Neural cell (in vitro differentiated cells): ENCODE results near the gene AFF1. TPM values are rescaled to one million over a fixed set of nuclear protein-coding genes. Genes with fewer than 3 reads are reported as not detected.

Source experiments
- H2AFZ ChIP-seq: fragments of 200-600, 300-800 bp; sonication (generic), shearing (Covaris generic); 2 replicates; pipeline ENCODE4 v1.6.0; 2014; ENCODE audit warnings: low read depth, mild to moderate bottlenecking, antibody characterized with exemption, low read length, moderate library complexity
- H3F3A ChIP-seq: fragments of 200-600 bp; shearing (Covaris generic); 2 replicates; pipeline ENCODE4 v1.6.1; 2016; ENCODE audit warnings: mild to moderate bottlenecking, moderate library complexity, mixed read lengths, antibody characterized with exemption, low read length; ENCODE audit not compliant: insufficient read depth, poor library complexity, severe bottlenecking
- H3K27ac ChIP-seq: fragments of 200-600, 300-800 bp; sonication (generic), shearing (Covaris generic); 2 replicates; pipeline ENCODE4 v1.5.1; 2014; ENCODE audit warnings: mild to moderate bottlenecking, low read length, moderate library complexity
- H3K27me3 ChIP-seq: fragments of 300-800, 200-600 bp; sonication (generic), shearing (Covaris generic); 2 replicates; pipeline ENCODE4 v1.6.0; 2014; ENCODE audit warnings: mild to moderate bottlenecking, low read depth, low read length, moderate library complexity; ENCODE audit not compliant: insufficient read depth
- H3K36me3 ChIP-seq: fragments of 300-800, 200-600 bp; sonication (generic), shearing (Covaris generic); 2 replicates; pipeline ENCODE4 v1.5.1; 2014; ENCODE audit warnings: mild to moderate bottlenecking, antibody characterized with exemption, low read length, moderate library complexity; ENCODE audit not compliant: insufficient read depth
- H3K4me2 ChIP-seq: fragments of 300-800, 200-600 bp; sonication (generic), shearing (Covaris generic); 2 replicates; pipeline ENCODE4 v1.6.0; 2014; ENCODE audit warnings: mild to moderate bottlenecking, low read length
- H3K4me3 ChIP-seq: fragments of 300-800, 200-600 bp; sonication (generic), shearing (Covaris generic); 2 replicates; pipeline ENCODE4 v1.5.1; 2014; ENCODE audit warnings: mild to moderate bottlenecking, low read length, moderate library complexity
- H3K79me2 ChIP-seq: fragments of 200-600 bp; shearing (Covaris generic); replicated peaks from 2 replicates; pipeline ENCODE4 v1.6.0; 2014; ENCODE audit warnings: mild to moderate bottlenecking, low read length, moderate library complexity; ENCODE audit not compliant: insufficient read depth
- H3K9ac ChIP-seq: fragments of 300-800, 200-600 bp; sonication (generic), shearing (Covaris generic); 2 replicates; pipeline ENCODE4 v1.6.1; 2016; ENCODE audit warnings: mild to moderate bottlenecking, low read length, mixed read lengths
- H3K9me2 ChIP-seq: fragments of 200-600 bp; shearing (Covaris generic); 2 replicates; pipeline ENCODE4 v1.6.1; 2016; ENCODE audit warnings: mild to moderate bottlenecking, low read length, mixed read lengths; ENCODE audit not compliant: insufficient read depth
- H3K9me3 ChIP-seq: fragments of 200-600, 300-800 bp; sonication (generic), shearing (Covaris generic); 2 replicates; pipeline ENCODE4 v1.6.1; 2016; ENCODE audit warnings: mild to moderate bottlenecking, mixed run types, low read length, moderate library complexity, mixed read lengths
- H4K20me1 ChIP-seq: fragments of 200-600 bp; shearing (Covaris generic); 2 replicates; pipeline ENCODE4 v1.6.1; 2016; ENCODE audit warnings: mild to moderate bottlenecking, mixed run types; ENCODE audit not compliant: insufficient read depth
- EP300 ChIP-seq: fragments of 450-650 bp; conservative IDR thresholded peaks from 2 replicates; pipeline ENCODE4 v1.6.1; 2014; ENCODE audit warnings: antibody characterized with exemption, mild to moderate bottlenecking, moderate library complexity; ENCODE audit not compliant: poor library complexity, severe bottlenecking
- EZH2 ChIP-seq: fragments of 200-600, 300-800 bp; shearing (Covaris generic), sonication (generic); IDR thresholded peaks from 2 replicates; pipeline ENCODE4 v1.6.1; 2014; ENCODE audit warnings: antibody characterized with exemption, low read length, borderline replicate concordance, mild to moderate bottlenecking; ENCODE audit not compliant: insufficient read depth, poor library complexity, severe bottlenecking
- MXI1 ChIP-seq: fragments of 450-650 bp; conservative IDR thresholded peaks from 2 replicates; pipeline ENCODE4 v1.6.1; 2014; ENCODE audit warnings: antibody characterized with exemption, mild to moderate bottlenecking; ENCODE audit not compliant: poor library complexity, severe bottlenecking
- POLR2AphosphoS5 ChIP-seq: IDR thresholded peaks from 2 replicates; pipeline ENCODE4 v1.6.1; 2012
- RAD21 ChIP-seq: fragments of 450-650 bp; conservative IDR thresholded peaks from 2 replicates; pipeline ENCODE4 v1.6.1; 2014; ENCODE audit warnings: antibody characterized with exemption, mild to moderate bottlenecking, moderate library complexity
- SMC3 ChIP-seq: fragments of 450-650 bp; conservative IDR thresholded peaks from 2 replicates; pipeline ENCODE4 v1.6.1; 2014; ENCODE audit warnings: antibody characterized with exemption, mild to moderate bottlenecking, moderate library complexity; ENCODE audit not compliant: poor library complexity
- TAF1 ChIP-seq: IDR thresholded peaks from 2 replicates; pipeline ENCODE4 v1.6.1; 2012; ENCODE audit warnings: low read depth
- polyA plus RNA-seq: library from polyadenylated mRNA; depleted of rRNA; stranded (reverse); fragments of >200 nt; gene quantifications from 2 replicates; pipeline ENCODE4 v1.2.3, GENCODE V29; 2014
- TF ChIP-seq, protein P1 (sequence below): fragments of 450-650 bp; IDR thresholded peaks from 2 replicates; pipeline ENCODE4 v1.5.1; 2014; ENCODE audit warnings: antibody characterized with exemption, mild to moderate bottlenecking, moderate library complexity; ENCODE audit not compliant: poor library complexity, severe bottlenecking
- TF ChIP-seq, protein P2 (sequence below): IDR thresholded peaks from 2 replicates; pipeline ENCODE4 v1.6.1; 2012; ENCODE audit warnings: borderline replicate concordance

The AFF1 gene
- polyA plus RNA-seq, 1 donor from 2014 or later: 0.63 TPM

DNA sequence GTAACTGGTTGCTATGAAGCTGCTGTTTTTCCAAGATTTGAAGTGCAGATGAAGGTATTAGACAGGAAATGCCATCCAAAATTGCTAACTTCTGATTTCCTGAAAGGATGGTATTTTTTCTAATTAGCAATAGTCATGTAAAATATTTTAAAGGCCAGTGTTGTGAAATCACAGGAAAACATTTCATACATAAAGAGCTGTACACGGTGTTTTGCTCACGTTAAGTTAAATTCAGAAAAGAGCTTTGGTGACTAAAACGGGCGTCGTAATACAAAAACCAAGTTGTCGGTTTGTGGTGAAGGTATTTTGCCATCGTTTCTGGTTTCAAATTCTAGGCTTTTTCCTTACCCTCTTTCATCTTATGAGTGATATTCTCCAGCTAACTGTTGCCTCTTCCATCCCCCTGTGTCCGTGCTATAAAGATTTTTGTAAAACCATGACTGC, 39.8 kb downstream of the AFF1 start:
- Histone ChIP-seq H3F3A (no peaks in the 10 kb centered on the region), H3K4me3 (no peak overlapping the region), H3K79me2 (no peaks in the 10 kb centered on the region), H3K4me2 (no peak overlapping the region), H3K27ac (no peak overlapping the region), H3K9me2 (no peaks in the 10 kb centered on the region), H3K27me3 (no peaks in the 10 kb centered on the region), H3K9me3 (no peaks in the 10 kb centered on the region), H3K36me3 (no peaks in the 10 kb centered on the region), H4K20me1 (no peaks in the 10 kb centered on the region), H2AFZ (no peak overlapping the region), H3K9ac (no peak overlapping the region)
- TF ChIP-seq, protein P1, sequence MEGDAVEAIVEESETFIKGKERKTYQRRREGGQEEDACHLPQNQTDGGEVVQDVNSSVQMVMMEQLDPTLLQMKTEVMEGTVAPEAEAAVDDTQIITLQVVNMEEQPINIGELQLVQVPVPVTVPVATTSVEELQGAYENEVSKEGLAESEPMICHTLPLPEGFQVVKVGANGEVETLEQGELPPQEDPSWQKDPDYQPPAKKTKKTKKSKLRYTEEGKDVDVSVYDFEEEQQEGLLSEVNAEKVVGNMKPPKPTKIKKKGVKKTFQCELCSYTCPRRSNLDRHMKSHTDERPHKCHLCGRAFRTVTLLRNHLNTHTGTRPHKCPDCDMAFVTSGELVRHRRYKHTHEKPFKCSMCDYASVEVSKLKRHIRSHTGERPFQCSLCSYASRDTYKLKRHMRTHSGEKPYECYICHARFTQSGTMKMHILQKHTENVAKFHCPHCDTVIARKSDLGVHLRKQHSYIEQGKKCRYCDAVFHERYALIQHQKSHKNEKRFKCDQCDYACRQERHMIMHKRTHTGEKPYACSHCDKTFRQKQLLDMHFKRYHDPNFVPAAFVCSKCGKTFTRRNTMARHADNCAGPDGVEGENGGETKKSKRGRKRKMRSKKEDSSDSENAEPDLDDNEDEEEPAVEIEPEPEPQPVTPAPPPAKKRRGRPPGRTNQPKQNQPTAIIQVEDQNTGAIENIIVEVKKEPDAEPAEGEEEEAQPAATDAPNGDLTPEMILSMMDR: no peak
- no peak for TF ChIP-seq RAD21
- no peak for TF ChIP-seq EZH2
- TF ChIP-seq SMC3: no peak
- TF ChIP-seq MXI1: no peak
- no peak for TF ChIP-seq EP300
- no peak for TF ChIP-seq POLR2AphosphoS5
- TF ChIP-seq, protein P2, sequence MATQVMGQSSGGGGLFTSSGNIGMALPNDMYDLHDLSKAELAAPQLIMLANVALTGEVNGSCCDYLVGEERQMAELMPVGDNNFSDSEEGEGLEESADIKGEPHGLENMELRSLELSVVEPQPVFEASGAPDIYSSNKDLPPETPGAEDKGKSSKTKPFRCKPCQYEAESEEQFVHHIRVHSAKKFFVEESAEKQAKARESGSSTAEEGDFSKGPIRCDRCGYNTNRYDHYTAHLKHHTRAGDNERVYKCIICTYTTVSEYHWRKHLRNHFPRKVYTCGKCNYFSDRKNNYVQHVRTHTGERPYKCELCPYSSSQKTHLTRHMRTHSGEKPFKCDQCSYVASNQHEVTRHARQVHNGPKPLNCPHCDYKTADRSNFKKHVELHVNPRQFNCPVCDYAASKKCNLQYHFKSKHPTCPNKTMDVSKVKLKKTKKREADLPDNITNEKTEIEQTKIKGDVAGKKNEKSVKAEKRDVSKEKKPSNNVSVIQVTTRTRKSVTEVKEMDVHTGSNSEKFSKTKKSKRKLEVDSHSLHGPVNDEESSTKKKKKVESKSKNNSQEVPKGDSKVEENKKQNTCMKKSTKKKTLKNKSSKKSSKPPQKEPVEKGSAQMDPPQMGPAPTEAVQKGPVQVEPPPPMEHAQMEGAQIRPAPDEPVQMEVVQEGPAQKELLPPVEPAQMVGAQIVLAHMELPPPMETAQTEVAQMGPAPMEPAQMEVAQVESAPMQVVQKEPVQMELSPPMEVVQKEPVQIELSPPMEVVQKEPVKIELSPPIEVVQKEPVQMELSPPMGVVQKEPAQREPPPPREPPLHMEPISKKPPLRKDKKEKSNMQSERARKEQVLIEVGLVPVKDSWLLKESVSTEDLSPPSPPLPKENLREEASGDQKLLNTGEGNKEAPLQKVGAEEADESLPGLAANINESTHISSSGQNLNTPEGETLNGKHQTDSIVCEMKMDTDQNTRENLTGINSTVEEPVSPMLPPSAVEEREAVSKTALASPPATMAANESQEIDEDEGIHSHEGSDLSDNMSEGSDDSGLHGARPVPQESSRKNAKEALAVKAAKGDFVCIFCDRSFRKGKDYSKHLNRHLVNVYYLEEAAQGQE: no peak
- TF ChIP-seq TAF1: no peak

DNA sequence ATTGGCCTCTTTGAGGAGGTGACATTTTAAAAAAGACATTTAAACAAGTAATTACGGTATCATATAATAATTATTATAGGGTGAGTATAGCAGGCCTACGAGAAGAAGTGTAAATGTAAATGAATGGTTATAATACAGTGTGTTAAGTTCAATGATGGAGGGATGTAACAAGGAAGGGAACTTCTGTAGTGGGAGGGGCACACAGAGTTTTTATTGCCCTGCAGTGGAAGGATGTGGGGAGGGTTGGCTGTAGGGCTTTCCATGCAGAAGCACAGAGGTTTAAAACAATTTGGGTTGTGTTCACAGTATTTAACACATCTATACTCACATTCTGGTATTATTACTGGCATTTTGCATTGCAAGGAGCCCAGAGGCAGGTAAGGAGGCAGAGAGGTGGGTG, 41.1 kb downstream of the AFF1 start:
- Histone ChIP-seq H3K36me3 (no peaks in the 10 kb centered on the region), H3K9me2 (no peaks in the 10 kb centered on the region), H3K79me2 (no peaks in the 10 kb centered on the region), H3K9me3 (no peaks in the 10 kb centered on the region), H3F3A (no peaks in the 10 kb centered on the region), H4K20me1 (no peaks in the 10 kb centered on the region), H3K4me3 (no peak overlapping the region), H3K4me2 (no peak overlapping the region), H3K27me3 (no peaks in the 10 kb centered on the region), H2AFZ (no peak overlapping the region), H3K9ac (no peak overlapping the region), H3K27ac (no peak overlapping the region)
- TF ChIP-seq, protein P2: no peak
- TF ChIP-seq SMC3 (no peak), MXI1 (no peak), RAD21 (no peak), EZH2 (no peak), EP300 (no peak), POLR2AphosphoS5 (no peak), TAF1 (no peak)
- TF ChIP-seq, protein P1: no peak
